Measurements from ENCODE around the gene COL1A1.

The COL1A1 gene

GRCh38 chr17:50199803-50200456 lies 1.5 kb downstream of the COL1A1 start:
- peaks cover 15% of the 10 kb centered on the region for H3K4me1 ChIP-seq (ENCODE audit: insufficient read depth, low read length, severe bottlenecking)
- no peaks in the 10 kb centered on the region for H3K36me3 ChIP-seq (ENCODE audit: insufficient read depth, low read length)
- H3K4me2 ChIP-seq (ENCODE audit: low read length): peak overlapping the region; percentile 71
- H3K4me3 ChIP-seq (ENCODE audit: low read depth, low read length, poor library complexity, severe bottlenecking): peak overlapping the region; percentile 43
- H4K20me1 ChIP-seq (ENCODE audit: insufficient read depth, low read length): no peaks in the 10 kb centered on the region
- H3K27me3 ChIP-seq (ENCODE audit: insufficient read depth, low read length): peaks cover 2% of the 10 kb centered on the region; the same call in 1 of the 2 replicates
- H3K9ac ChIP-seq (ENCODE audit: low read length): no peak overlapping the region
- no peak overlapping the region for H2AFZ ChIP-seq (ENCODE audit: low read length)
- no peak overlapping the region for H3K27ac ChIP-seq (ENCODE audit: low read depth, low read length, poor library complexity, severe bottlenecking)
- no peaks in the 10 kb centered on the region for H3K9me2 ChIP-seq (ENCODE audit: low read depth, low read length)
- TF ChIP-seq EZH2 (IDR thresholded peaks at IDR 0.05; ENCODE audit: borderline replicate concordance, low read length): no peak
- no peak for TF ChIP-seq CTCF (IDR thresholded peaks at IDR 0.05; ENCODE audit: low read length)
- no peaks in the 10 kb centered on the region for H3K9me3 ChIP-seq (ENCODE audit: low read length)
- H3F3A ChIP-seq (ENCODE audit: insufficient read depth, low read length): no peaks in the 10 kb centered on the region
- no peaks in the 10 kb centered on the region for H3K79me2 ChIP-seq (ENCODE audit: insufficient read depth, low read length)

- no peaks in the 10 kb centered on the region for H4K20me1 ChIP-seq (ENCODE audit: insufficient read depth, low read length)
- no peaks in the 10 kb centered on the region for H3K79me2 ChIP-seq (ENCODE audit: insufficient read depth, low read length)
- no peaks in the 10 kb centered on the region for H3F3A ChIP-seq (ENCODE audit: insufficient read depth, low read length)
- no peak overlapping the region for H2AFZ ChIP-seq (ENCODE audit: low read length)
- H3K4me3 ChIP-seq (ENCODE audit: low read depth, low read length, poor library complexity, severe bottlenecking): no peak overlapping the region
- H3K9ac ChIP-seq (ENCODE audit: low read length): no peak overlapping the region
- no peaks in the 10 kb centered on the region for H3K36me3 ChIP-seq (ENCODE audit: insufficient read depth, low read length)
- H3K9me2 ChIP-seq (ENCODE audit: low read depth, low read length): no peaks in the 10 kb centered on the region
- H3K27ac ChIP-seq (ENCODE audit: low read depth, low read length, poor library complexity, severe bottlenecking): no peak overlapping the region
- H3K27me3 ChIP-seq (ENCODE audit: insufficient read depth, low read length): no peaks in the 10 kb centered on the region; the same call in 1 of the 2 replicates
- TF ChIP-seq EZH2 (IDR thresholded peaks at IDR 0.05; ENCODE audit: borderline replicate concordance, low read length): no peak
- no peak for TF ChIP-seq CTCF (IDR thresholded peaks at IDR 0.05; ENCODE audit: low read length)
- no peaks in the 10 kb centered on the region for H3K9me3 ChIP-seq (ENCODE audit: low read length)
- no peak overlapping the region for H3K4me2 ChIP-seq (ENCODE audit: low read length)
- H3K4me1 ChIP-seq (ENCODE audit: insufficient read depth, low read length, severe bottlenecking): peaks cover 15% of the 10 kb centered on the region
Measured at GRCh38 chr17:50199211-50199802, 2.1 kb downstream of the COL1A1 start.

GRCh38 chr17:50198026-50198669 lies 3.3 kb downstream of the COL1A1 start:
- Histone ChIP-seq H3K27me3 (ENCODE audit: insufficient read depth, low read length) (no peaks in the 10 kb centered on the region; the same call in 1 of the 2 replicates), H3K9me3 (ENCODE audit: low read length) (no peaks in the 10 kb centered on the region), H3F3A (ENCODE audit: insufficient read depth, low read length) (no peaks in the 10 kb centered on the region), H3K36me3 (ENCODE audit: insufficient read depth, low read length) (no peaks in the 10 kb centered on the region), H3K4me1 (ENCODE audit: insufficient read depth, low read length, severe bottlenecking) (peaks cover 15% of the 10 kb centered on the region), H3K9me2 (ENCODE audit: low read depth, low read length) (no peaks in the 10 kb centered on the region), H3K4me2 (ENCODE audit: low read length) (no peak overlapping the region), H4K20me1 (ENCODE audit: insufficient read depth, low read length) (no peaks in the 10 kb centered on the region), H3K79me2 (ENCODE audit: insufficient read depth, low read length) (no peaks in the 10 kb centered on the region), H3K27ac (ENCODE audit: low read depth, low read length, poor library complexity, severe bottlenecking) (no peak overlapping the region), H3K9ac (ENCODE audit: low read length) (no peak overlapping the region), H3K4me3 (ENCODE audit: low read depth, low read length, poor library complexity, severe bottlenecking) (no peak overlapping the region), H2AFZ (ENCODE audit: low read length) (no peak overlapping the region)
- TF ChIP-seq CTCF (IDR thresholded peaks at IDR 0.05; ENCODE audit: low read length): peak; percentile 78
- TF ChIP-seq EZH2 (IDR thresholded peaks at IDR 0.05; ENCODE audit: borderline replicate concordance, low read length): no peak

Measured in OCI-LY1 (cell line).